Gastrocnemius medialis (tissue), 4 donors: ENCODE data around the gene MAPK6. TPM values are rescaled to one million over a fixed set of nuclear protein-coding genes. Genes with fewer than 3 reads are reported as not detected.
A peak's percentile ranks its signal among the peaks of the same experiment; 100 is the strongest.

ENCODE experiments used
- ATAC-seq, 2 donors: fragments of 150-250 bp; one replicate each; pipeline ENCODE4 v1.9.1; 2016
- DNase-seq, 2 donors: peaks; one replicate each; pipeline ENCODE4 v3.0.0-alpha.2; 2019
- H3K27ac ChIP-seq, 4 donors: fragments of 200-600 bp; sonication (generic); 1 replicate in 1 of 4; 2 replicates in 3 of 4; pipeline ENCODE4 v1.5.1; 2016 to 2018; ENCODE audit warnings: mild to moderate bottlenecking in 2 of 4, moderate library complexity in 1 of 4
- H3K27me3 ChIP-seq, 3 donors: fragments of 200-600 bp; sonication (generic) in 2 of 3; 1 replicate in 1 of 3; 2 replicates in 2 of 3; pipeline versions ENCODE4 v1.5.1 to v1.6.0; 2016 to 2019; ENCODE audit warnings: mild to moderate bottlenecking in 1 of 3, moderate library complexity in 1 of 3
- H3K36me3 ChIP-seq, 2 donors: fragments of 200-600 bp; sonication (generic) in 1 of 2; one replicate each; pipeline ENCODE4 v1.5.1; 2017 to 2018
- H3K4me1 ChIP-seq, 2 donors: fragments of 200-600 bp; sonication (generic) in 1 of 2; one replicate each; pipeline ENCODE4 v1.5.1; 2016 to 2017; ENCODE audit warnings: mild to moderate bottlenecking in 2 of 2
- H3K4me3 ChIP-seq, 4 donors: fragments of 200-600 bp; sonication (generic) in 3 of 4; 1 replicate in 1 of 4; 2 replicates in 3 of 4; pipeline ENCODE4 v1.5.1; 2016 to 2019; ENCODE audit warnings: mild to moderate bottlenecking in 2 of 4
- H3K9me3 ChIP-seq, 3 donors: fragments of 200-600 bp; sonication (generic) in 2 of 3; 1 replicate in 1 of 3; 2 replicates in 2 of 3; pipeline ENCODE4 v1.5.1; 2016 to 2019
- POLR2A ChIP-seq, 2 donors: fragments of 450-650 bp; IDR thresholded peaks; one replicate each; pipeline ENCODE4 v1.6.1; 2017; ENCODE audit warnings: antibody characterized with exemption in 2 of 2, mild to moderate bottlenecking in 2 of 2, moderate library complexity in 2 of 2
- in situ Hi-C, 4 donors: fragments of 200-750 bp; cut with MboI; loops; one replicate each; pipeline versions ENCODE4 v1.15.0 to v1.8.0; 2017; ENCODE audit warnings: low sequenced_read_pairs in 4 of 4
- intact Hi-C: fragments of 100-400 bp; cut with DNase I; formaldehyde crosslinking; loops from one replicate; pipeline ENCODE4 v1.15.1; 2023; ENCODE audit warnings: low total_unique reads
- total RNA-seq, 4 donors: library from RNA; depleted of rRNA; stranded (reverse); fragments of >200 nt; gene quantifications; one replicate each; pipeline versions ENCODE4 v1.1.0 to v1.2.3, GENCODE V29; 2016
- TF ChIP-seq, protein P1 (sequence below), 5 experiments: fragments of 450-650 bp in 3 of 5; fragments of 200-600 bp in 2 of 5; sonication (generic) in 2 of 5; IDR thresholded peaks in 4 of 5; conservative IDR thresholded peaks in 1 of 5; 1 replicate in 4 of 5; 2 replicates in 1 of 5; pipeline ENCODE4 v1.5.1; 2016 to 2019; ENCODE audit warnings: antibody characterized with exemption in 5 of 5, mild to moderate bottlenecking in 3 of 5, moderate library complexity in 3 of 5

The MAPK6 gene
- total RNA-seq, 4 donors from 2014 or later = 47.6 to 84.4 (median 56.4) TPM

DNA sequence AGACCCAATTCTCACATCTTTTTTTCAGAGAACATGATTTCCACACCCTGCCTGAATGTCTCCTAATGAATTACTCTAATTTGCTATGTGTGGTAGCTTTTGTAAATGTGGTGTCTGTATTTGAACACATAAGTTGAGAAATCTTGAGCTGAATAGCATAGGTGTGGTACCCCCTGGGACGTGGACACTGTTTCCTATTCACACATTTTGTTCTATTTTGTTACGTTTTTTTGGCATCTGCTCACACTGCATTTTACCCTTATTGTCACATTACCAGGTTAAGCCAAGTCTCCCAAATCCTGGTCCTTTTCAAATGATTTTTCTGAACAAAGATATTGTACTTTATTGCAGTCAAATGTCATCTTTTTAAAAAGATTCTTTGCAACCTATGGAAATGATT, 6.8 kb upstream of the MAPK6 start:
- H3K27ac ChIP-seq = peak overlapping the region; percentile 26 to 83 (median 50)
- intact Hi-C loops = no loop called here

DNA sequence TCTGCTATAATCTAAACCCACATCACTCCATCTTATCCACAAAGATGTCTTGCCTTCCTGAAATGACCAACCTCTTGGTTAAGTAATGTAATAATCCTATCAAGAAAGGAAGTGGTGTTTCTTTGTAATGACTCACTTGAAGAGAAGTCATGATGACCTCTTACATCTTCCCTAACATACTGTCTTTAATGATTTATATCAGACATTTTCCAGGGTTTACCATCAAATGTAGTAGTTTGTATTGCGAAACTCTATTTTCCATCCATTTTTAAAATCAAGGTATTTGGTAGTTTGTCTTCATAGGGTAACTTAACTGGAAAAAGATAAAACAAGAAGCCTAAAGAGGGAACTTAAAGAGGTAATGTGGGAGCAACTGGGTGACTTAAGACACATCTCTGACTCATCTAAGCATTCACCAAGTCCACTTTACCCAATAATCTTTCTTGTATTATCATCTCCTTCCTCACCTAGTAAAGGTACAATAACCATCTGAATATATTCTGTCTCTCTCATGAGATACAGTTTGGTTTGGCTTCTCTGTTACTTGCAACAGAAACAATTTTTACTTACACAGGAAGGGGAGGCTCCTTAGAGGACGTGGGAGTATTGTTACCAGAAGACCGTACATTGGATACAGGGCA, 5.7 kb upstream of the MAPK6 start:
- in situ Hi-C loops (no loop called here), intact Hi-C loops (no loop called here)
- TF ChIP-seq POLR2A (IDR thresholded peaks at IDR 0.05) = no peak
- TF ChIP-seq, protein P1, sequence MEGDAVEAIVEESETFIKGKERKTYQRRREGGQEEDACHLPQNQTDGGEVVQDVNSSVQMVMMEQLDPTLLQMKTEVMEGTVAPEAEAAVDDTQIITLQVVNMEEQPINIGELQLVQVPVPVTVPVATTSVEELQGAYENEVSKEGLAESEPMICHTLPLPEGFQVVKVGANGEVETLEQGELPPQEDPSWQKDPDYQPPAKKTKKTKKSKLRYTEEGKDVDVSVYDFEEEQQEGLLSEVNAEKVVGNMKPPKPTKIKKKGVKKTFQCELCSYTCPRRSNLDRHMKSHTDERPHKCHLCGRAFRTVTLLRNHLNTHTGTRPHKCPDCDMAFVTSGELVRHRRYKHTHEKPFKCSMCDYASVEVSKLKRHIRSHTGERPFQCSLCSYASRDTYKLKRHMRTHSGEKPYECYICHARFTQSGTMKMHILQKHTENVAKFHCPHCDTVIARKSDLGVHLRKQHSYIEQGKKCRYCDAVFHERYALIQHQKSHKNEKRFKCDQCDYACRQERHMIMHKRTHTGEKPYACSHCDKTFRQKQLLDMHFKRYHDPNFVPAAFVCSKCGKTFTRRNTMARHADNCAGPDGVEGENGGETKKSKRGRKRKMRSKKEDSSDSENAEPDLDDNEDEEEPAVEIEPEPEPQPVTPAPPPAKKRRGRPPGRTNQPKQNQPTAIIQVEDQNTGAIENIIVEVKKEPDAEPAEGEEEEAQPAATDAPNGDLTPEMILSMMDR (IDR thresholded peaks at IDR 0.05 in 4 of 5, conservative IDR thresholded peaks at IDR 0.05 in 1 of 5) = no peak
- H3K4me1 ChIP-seq = peaks cover 0 to 23% of the 10 kb centered on the region in 2 donors
- no peaks in the 10 kb centered on the region for H3K27me3 ChIP-seq
- H3K9me3 ChIP-seq = no peaks in the 10 kb centered on the region
- H3K4me3 ChIP-seq = no peak overlapping the region
- H3K36me3 ChIP-seq = no peaks in the 10 kb centered on the region
- H3K27ac ChIP-seq = peak overlapping the region in 1 of 4 donors; percentile 6
- ATAC-seq (no peak), DNase-seq (no peak)

More for the DNA sequence above, 6.8 kb upstream of the MAPK6 start:
- ATAC-seq = no peak
- in situ Hi-C loops = no loop called here
- Histone ChIP-seq H3K9me3 (no peaks in the 10 kb centered on the region), H3K27me3 (no peaks in the 10 kb centered on the region), H3K4me3 (no peak overlapping the region), H3K36me3 (no peaks in the 10 kb centered on the region), H3K4me1 (peaks cover 0 to 22% of the 10 kb centered on the region in 2 donors)
- TF ChIP-seq POLR2A (IDR thresholded peaks at IDR 0.05) = no peak
- TF ChIP-seq, protein P1 (IDR thresholded peaks at IDR 0.05 in 4 of 5, conservative IDR thresholded peaks at IDR 0.05 in 1 of 5) = no peak
- DNase-seq = no peak

DNA sequence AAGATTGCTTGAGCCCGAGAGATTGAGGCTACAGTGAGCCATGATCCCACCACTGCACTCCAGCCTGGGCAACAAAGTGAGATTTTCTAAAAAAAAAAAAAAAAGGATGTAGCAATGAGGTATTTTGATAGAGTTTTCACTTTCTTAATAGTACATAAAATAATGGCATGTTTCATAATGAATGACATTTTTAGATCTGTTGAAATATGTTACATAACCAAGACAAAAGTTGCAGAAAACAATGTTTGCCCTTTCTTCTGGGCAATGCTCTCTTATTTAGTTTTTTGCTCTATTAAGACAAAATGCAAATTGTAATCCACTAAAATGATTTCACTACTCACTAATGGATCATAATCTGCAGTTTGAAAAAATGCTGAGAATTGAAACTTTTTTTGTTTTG, 4.4 kb upstream of the MAPK6 start:
- Histone ChIP-seq H3K4me1 (peaks cover 0 to 27% of the 10 kb centered on the region in 2 donors), H3K36me3 (no peaks in the 10 kb centered on the region), H3K9me3 (no peaks in the 10 kb centered on the region), H3K27me3 (no peaks in the 10 kb centered on the region), H3K27ac (no peak overlapping the region), H3K4me3 (no peak overlapping the region)
- in situ Hi-C loops (no loop called here), intact Hi-C loops (no loop called here)
- DNase-seq (no peak), ATAC-seq (no peak)
- TF ChIP-seq POLR2A (IDR thresholded peaks at IDR 0.05) = no peak
- TF ChIP-seq, protein P1 (IDR thresholded peaks at IDR 0.05 in 4 of 5, conservative IDR thresholded peaks at IDR 0.05 in 1 of 5) = no peak

DNA sequence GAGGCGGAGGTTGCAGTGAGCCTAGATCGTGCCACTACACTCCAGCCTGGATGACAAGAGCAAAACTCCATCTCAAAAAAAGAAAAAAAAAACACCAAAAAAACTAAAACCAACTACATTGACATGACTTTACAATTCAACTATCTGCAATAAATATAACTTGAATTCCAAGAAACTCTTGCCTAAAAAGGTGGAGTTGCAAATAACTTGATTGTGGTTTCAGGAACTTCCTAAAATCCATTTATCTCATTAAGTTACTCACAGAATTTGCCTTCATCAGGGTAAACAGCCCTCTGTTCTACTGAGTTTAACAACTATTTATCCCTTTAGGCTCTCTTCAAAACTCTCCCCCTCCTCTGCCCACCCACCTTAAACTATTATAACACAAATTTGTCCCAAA, 2.7 kb upstream of the MAPK6 start:
- no peak overlapping the region for H3K4me3 ChIP-seq
- in situ Hi-C loops = no loop called here
- H3K4me1 ChIP-seq = peaks cover 7 to 26% of the 10 kb centered on the region in 2 donors
- no peaks in the 10 kb centered on the region for H3K36me3 ChIP-seq
- H3K27ac ChIP-seq = no peak overlapping the region
- ATAC-seq (no peak), DNase-seq (no peak)
- H3K27me3 ChIP-seq = no peaks in the 10 kb centered on the region
- H3K9me3 ChIP-seq = no peaks in the 10 kb centered on the region
- intact Hi-C loops = no loop called here
- TF ChIP-seq, protein P1 (IDR thresholded peaks at IDR 0.05 in 4 of 5, conservative IDR thresholded peaks at IDR 0.05 in 1 of 5) = no peak
- no peak for TF ChIP-seq POLR2A (IDR thresholded peaks at IDR 0.05)
